ENCODE measurements around the gene CRTC1.

Gene CRTC1

GRCh38 chr19:18637673-18638630 lies 45.5 kb upstream of the CRTC1 start:
- DNase-seq (ENCODE audit: low read depth, low spot score): no peak
- in situ Hi-C loops (cut with HindIII; ENCODE audit: low sequenced_read_pairs): no loop called here

GRCh38 chr19:18639706-18640243 lies 43.7 kb upstream of the CRTC1 start:
- in situ Hi-C loops (cut with HindIII; ENCODE audit: low sequenced_read_pairs): no loop called here
- H3K4me3 ChIP-seq (ENCODE audit: low read depth, low read length): no peak overlapping the region
- no peak for TF ChIP-seq CTCF (IDR thresholded peaks at IDR 0.05; ENCODE audit: low read depth, low read length)
- no peak for DNase-seq (ENCODE audit: low read depth, low spot score)

More at GRCh38 chr19:18637673-18638630, 45.5 kb upstream of the CRTC1 start:
- H3K4me3 ChIP-seq (ENCODE audit: low read depth, low read length): peak overlapping the region; percentile 81
- TF ChIP-seq CTCF (IDR thresholded peaks at IDR 0.05; ENCODE audit: low read depth, low read length): no peak

GRCh38 chr19:18644196-18645034 lies 39.1 kb upstream of the CRTC1 start:
- TF ChIP-seq CTCF (IDR thresholded peaks at IDR 0.05; ENCODE audit: low read depth, low read length): no peak
- no peak overlapping the region for H3K4me3 ChIP-seq (ENCODE audit: low read depth, low read length)
- no peak for DNase-seq (ENCODE audit: low read depth, low spot score)
- in situ Hi-C loops (cut with HindIII; ENCODE audit: low sequenced_read_pairs): no loop called here

GRCh38 chr19:18645035-18645511 lies 38.4 kb upstream of the CRTC1 start:
- no peak for DNase-seq (ENCODE audit: low read depth, low spot score)
- in situ Hi-C loops (cut with HindIII; ENCODE audit: low sequenced_read_pairs): no loop called here
- H3K4me3 ChIP-seq (ENCODE audit: low read depth, low read length): no peak overlapping the region

GRCh38 chr19:18646535-18647370 lies 36.7 kb upstream of the CRTC1 start:
- no peak for DNase-seq (ENCODE audit: low read depth, low spot score)
- no peak for TF ChIP-seq CTCF (IDR thresholded peaks at IDR 0.05; ENCODE audit: low read depth, low read length)
- H3K4me3 ChIP-seq (ENCODE audit: low read depth, low read length): no peak overlapping the region
- in situ Hi-C loops (cut with HindIII; ENCODE audit: low sequenced_read_pairs): no loop called here

More at GRCh38 chr19:18645035-18645511, 38.4 kb upstream of the CRTC1 start:
- TF ChIP-seq CTCF (IDR thresholded peaks at IDR 0.05; ENCODE audit: low read depth, low read length): no peak

All from astrocyte of the spinal cord (primary cell).